Activated CD4-positive, alpha-beta T cell treated with anti-CD3 and anti-CD28 coated beads, Interleukin-2, amount 50 U/mL, for 24 hours (primary cell): ENCODE measurements around the gene CBX6.

ENCODE experiments used
- DNase-seq, 2 donors: peaks; one replicate each; pipeline ENCODE4 v3.0.0-alpha.2; 2020; ENCODE audit warnings: low read depth in 1 of 2, low spot score in 1 of 2

Gene CBX6

DNA sequence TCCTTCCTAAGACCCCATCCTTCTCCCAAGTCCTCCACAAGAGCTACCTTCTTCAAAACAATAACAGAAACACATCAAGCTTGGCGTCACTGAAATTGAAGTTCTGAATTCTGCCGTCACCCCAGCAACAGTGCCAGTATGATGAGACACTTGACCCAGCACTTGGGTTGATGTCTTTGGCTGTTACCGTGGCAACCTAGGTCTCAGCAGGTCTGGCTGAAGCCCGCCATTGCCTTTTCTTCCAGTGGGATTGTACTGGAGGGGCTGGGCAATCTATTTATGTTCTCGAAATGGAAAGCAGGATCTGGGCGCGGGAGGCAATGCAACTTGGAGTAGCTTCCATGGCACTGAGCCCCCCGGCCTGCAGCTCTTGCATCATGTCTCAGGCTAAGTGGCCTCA lies 52.0 kb downstream of the CBX6 start:
- no peak for DNase-seq

DNA sequence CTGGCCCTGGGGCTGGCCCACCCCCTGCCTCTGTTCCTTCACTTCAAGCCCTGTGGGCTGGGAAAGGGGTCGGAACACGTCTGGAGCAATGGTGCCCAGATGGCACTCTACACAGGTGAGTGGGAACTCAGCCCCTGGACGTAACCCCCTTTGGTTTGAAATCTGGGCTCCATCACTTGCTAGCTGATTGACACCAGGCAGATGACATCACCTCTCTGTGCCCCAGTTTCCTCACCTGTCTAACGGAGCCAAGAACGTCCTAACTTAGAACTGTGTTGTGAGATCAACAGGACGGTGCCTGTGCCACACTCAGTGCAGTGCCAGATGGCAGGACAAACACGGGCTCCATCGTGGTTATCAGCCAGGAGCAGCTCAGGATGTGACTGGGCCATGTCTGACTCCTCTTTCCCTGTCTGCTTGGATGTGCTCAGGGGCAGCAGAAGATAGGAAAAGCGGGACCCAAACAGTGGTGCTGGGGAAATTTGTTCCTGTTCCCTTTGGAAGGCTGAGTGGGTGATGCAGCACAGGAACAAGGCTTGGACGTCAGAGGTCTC lies 52.6 kb downstream of the CBX6 start:
- DNase-seq, result no peak

DNA sequence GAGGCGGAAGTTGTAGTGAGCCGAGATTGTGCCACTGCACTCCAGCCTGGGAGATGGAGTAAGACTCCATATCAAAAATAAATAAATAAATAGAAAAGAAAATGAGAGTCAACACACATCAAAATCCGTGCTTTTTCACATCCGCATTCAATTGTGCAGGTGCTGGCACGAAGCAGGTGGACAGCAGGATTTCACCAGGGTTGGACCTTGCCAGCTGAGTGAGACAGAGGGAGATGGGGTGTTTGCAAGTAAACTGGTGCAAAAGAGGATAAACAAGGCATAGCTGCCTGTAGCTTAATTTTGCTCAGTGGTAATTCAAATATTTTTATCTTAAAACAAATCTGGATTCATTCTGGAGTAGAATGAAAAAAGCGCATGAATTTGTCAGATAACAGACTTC lies 54.8 kb downstream of the CBX6 start:
- DNase-seq, result no peak

DNA sequence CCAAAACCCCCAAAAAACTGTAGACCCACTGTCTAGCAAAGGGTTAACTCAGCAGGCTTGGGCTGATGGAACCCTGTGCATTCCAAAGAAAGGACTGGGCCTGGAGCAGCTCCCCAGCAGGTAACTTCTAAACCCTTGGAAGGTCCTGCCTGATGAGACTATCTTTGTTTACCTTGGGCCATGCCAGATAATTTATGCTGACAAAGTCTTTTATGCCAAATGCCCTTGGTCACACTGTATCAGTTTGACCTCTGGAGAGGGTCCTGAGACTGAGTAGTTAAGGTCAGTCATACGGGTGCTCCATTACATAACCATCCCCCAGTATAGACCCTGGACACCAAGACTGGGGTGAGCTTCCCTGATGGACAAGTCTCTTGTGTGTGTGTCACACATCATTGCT lies 56.2 kb downstream of the CBX6 start:
- DNase-seq, result no peak
